Activated T-helper 1 cell treated with Interleukin-2 at 50 U/mL for 16 hours (primary cell): ENCODE measurements around the gene VWA1.

Experiments used
- DNase-seq: peaks from one replicate; pipeline ENCODE4 v3.0.0-alpha.2; 2020; ENCODE audit warnings: low read depth

The VWA1 gene, protein sequence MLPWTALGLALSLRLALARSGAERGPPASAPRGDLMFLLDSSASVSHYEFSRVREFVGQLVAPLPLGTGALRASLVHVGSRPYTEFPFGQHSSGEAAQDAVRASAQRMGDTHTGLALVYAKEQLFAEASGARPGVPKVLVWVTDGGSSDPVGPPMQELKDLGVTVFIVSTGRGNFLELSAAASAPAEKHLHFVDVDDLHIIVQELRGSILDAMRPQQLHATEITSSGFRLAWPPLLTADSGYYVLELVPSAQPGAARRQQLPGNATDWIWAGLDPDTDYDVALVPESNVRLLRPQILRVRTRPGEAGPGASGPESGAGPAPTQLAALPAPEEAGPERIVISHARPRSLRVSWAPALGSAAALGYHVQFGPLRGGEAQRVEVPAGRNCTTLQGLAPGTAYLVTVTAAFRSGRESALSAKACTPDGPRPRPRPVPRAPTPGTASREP

DNA sequence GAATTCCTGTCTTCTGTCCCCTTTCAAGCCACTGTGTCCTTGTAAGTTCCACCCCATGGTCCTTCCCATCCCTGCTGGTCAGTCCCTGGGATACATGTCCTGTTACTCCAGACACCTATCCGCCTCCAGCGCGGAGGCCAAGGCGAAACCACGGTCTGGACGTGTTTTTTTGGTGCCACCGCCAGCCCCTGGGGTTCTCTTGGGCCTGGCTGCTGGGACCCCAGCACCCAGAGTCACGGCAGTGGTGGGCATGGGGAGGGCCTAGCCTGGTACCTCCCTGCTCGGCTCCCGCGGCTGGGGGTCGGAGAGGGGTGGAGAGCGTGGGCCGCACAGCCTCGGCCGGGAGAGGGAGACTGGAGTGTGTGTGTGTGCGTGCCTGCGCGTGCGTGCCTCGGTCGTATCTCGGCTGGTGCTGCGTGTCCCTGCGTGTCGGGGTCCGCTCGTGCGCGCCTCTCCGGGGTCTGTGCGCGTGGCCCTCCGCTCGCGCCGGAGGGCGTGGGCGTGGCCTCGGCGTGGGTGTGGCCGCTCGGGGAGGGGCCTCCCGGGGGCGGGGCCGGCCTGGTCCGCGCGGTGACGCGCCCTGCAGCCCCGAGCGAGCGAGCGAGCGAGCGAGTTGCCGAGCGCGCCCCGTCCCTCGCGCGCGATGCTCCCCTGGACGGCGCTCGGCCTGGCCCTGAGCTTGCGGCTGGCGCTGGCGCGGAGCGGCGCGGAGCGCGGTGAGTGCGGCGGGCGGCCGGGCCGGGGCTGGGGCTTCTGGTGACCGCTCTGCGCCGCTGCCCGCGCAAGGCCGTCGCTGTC is at the start of gene VWA1:
Gene VWA1, plus strand, starts transcription at position 585 of the 798 bp plus-strand sequence. Its CDS starts 59 bp downstream, at position 644.
- DNase-seq: peak; percentile 28

DNA sequence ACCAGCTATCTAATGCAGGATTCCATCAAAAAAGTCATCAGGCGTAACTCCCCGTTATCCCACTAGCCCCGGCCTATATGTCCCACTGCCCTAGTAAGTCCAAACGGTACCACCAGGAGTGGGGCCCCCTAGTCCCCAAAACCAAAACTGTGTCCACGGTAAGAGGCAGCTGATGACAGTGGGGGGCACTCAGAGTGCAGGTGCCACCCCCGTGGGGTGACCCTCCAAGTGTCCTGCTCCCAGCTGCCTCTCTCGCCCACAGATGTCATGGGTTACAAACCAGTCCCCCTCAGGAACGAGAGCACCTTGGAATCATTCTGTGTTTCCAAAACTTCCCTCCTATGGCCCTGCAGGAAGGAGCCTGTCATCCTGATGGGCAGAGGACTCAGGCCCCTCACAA is 49.6 kb upstream of the VWA1 start:
- DNase-seq: no peak

DNA sequence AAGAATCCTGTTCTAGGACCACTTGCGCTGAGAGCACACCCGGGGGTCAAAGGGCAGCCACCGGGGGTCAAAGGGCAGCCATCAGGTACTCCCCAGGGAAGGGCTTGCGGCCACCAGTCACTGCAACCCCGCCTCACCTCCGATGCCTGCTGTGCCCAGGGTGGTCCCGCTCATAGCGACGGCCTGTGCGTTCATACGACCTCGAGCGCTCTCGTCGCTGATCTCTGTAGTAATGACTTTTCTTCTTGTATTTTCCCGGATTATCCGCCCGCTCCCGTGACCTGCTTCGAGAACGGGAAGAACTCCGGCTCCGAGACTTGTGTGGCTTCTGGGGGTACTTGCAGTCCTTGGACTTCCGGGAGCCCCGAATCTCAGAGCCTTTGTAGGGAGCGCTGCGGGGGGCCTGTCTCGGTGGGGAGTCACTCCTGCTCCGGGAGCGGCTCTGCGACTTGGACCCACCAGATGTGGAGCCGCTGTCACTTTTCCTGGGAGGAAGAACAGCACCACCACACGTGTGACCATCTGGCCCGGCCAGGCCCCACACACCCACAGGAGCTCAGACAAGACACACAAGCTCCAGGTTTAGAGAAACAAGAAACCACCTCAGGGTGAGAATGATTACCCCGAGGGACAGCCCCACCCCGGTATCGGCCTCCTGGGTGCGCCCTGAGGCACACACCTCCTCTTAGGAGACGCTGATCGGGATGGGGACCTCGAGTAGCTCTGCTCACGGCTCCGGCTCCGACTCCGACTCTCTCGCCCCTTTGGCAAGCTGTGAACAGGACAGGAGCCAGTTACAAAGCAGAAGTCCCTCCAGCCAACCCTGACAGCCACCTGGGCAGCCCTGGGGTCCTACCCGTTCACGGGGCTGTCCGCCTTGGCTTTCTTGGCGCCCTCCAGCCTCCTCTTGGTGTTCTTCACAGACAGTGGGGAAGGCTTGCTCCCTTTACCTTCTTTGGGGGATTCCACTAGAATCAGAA is 48.1 kb upstream of the VWA1 start:
- no peak for DNase-seq

DNA sequence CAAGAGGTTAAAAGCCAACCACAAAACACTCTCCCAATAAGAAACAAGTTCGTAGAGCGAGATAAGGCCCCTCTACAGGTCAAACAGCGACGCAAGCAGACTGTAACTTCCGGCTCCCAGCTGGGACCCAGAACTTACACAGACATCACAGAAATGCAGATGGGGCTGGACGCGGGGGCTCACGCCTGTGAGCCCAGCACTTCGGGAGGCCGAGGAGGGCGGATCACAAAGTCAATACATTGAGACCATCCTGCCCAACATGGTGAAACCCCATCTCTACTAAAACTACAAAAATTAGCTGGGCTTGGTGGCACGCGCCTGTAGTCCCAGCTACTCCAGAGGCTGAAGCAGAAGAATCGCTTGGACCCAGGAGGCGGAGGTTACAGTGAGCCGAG is 47.4 kb upstream of the VWA1 start:
- DNase-seq: no peak

DNA sequence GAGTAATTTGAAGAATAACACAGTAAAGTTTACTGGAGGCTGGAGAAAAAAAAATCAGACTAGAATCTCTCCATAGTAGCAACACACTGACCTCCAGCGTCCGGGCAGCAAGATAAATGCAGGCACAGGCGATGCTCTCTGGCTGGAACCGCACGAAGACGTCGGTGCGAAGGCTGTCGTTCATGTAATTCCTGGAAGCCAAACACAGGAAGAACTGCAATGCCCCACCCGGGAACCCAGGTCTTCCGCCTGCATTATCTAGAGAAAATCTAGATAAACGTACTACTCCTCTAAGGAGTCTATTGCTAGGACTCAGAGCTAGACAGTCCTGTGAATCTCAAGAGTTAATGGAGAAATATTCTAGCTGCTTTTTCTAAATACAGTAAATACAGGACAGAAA is 44.8 kb upstream of the VWA1 start:
- DNase-seq: no peak

DNA sequence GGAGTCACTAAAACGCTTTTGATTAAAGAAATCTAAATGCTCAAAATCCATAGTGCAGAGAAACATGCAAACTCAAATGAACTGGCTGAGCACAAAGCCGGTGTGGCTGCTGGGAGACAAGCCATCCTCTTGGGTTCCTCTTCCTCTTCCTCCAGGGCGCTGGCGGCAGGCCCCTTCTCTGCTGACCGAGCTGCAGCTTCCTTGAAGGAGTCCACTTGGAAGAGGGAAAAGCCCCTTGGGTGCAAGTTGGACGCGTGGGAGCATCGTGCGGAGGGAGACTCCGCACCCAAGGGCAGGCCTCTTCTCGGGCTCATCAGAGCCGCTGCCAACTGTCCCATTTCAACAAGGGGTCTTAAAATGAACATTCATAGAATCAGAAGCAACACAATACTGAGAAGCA is 44.3 kb upstream of the VWA1 start:
- DNase-seq: no peak

DNA sequence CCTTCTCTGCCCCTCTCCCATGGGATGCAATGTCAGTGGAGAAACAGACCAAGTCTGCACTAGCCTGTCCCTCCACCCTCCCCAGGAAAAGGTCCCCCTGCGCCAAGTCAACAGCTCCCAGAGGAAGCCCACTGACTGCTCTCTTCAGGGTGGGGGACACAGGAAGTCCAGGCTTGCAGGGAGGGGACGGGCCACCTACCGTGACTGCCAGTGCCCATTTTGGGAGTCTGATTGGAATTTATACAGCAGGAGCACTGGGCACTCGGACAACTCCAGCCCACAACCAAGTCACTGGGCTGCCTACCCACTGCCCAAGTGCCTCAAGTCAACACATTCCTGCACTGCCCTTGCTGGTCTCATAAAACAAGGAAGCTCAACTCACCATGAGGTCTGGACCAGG is 42.5 kb upstream of the VWA1 start:
- no peak for DNase-seq

DNA sequence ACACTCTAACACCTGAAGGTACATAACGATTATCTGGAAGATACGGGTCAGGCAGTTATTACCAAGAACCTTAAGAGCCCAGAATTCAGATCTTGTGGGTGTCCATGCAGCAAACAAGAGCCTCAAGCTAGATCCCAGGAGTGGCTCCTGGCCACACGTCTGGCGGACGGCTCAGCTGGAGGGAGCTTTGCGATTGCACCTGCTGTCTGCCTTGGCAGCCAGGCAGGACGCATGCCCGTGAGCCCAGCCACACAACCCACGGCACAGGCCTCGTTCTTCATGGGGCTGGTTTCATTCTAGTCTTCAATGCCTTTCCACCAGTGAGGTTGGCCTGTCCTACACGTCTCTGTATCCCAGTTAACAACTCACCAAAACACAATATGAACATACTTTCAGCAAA is 42.1 kb upstream of the VWA1 start:
- DNase-seq: no peak

DNA sequence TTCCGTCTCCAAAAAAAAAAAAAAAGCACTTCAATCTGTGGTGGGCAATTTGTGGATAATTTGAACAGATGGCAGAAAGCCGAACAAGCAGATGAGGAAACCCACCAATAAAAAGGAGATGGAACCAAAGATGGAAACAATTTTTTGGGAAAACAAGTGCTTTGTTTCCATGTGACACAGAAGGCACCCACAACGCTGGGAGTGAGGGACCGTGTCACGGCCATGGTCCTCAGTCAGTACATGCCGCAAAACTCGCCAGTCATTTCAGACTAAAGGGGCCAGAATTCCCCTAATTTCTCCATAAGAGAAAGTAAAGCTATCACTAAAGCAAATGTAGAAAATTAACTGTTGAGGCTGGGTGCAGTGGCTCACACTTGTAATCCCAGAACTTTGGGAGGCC is 41.4 kb upstream of the VWA1 start:
- DNase-seq: no peak

DNA sequence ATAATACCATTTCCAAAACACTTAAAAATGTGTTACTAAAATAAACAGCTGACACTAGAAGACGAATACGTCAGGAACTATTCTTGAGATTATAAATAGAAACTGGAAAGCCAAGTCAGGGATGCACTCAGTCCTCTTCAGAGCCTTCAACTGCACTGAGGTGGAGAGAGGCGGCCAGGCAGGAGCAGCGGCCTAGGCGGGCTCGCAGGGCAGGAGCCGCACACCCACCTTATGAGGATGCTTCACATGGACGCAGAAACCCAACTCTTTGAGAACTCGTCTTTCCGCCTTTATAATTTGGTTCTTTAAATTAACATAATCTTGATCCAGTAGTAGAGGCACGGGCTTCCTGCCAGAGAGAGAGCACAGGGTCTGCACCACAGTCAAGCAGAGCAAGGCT is 40.3 kb upstream of the VWA1 start:
- no peak for DNase-seq

DNA sequence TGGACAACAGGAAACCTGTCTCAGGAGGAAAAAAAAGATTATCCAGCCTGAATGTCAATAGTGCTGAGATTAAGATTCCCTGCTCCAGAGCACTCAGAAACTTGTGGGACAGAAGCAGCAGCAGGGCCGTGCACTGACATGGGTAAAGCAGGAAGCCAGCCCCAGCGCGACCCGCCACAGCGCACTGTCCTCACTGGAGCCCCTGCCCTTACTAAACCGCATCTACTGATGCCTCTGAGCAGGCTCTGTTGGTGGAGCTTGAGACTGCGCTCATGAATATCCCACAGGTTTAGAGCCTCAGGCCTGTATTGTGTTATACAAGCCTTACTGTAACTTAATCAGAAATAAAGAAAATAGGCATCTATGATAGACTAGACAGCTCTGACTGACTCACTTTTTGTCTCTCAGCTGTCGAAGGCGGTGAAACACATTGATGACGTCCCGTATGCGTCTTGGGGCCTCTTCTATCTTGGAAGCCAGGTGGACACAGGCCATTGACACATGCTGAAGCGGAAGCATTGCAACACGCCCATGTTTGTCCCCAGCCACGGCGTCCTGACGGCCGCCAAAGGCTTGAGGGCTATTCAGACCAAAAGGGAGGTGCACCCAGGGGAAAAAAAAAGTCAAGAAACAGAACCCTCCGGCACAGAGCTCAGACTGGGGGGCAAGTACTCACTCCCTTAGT is 37.5 kb upstream of the VWA1 start:
- no peak for DNase-seq

DNA sequence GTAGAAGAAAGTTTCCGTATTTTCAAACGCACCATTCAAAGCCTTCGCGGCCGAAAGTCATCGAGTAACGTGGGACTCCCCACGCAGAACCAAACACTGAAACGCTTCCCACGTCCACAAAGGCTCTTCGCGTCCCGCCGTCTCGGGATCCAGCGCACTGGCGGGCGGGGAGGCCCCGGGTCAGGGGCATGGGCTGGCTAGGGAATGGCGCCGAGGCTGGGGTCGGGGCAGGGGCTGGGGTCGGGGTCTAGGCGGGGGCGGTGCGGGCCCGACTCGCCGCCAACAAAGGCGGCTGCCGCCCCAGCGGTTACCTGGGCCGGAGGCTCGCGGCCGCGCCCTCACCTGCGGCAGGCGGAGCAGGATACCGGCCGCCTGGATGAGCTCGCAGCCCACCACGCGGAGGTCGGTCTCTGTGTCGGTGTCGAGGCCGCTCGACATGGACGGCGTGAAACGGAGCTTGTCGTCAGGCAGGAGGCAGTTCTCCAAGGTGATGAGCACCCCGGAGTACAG is 36.8 kb upstream of the VWA1 start:
- no peak for DNase-seq

DNA sequence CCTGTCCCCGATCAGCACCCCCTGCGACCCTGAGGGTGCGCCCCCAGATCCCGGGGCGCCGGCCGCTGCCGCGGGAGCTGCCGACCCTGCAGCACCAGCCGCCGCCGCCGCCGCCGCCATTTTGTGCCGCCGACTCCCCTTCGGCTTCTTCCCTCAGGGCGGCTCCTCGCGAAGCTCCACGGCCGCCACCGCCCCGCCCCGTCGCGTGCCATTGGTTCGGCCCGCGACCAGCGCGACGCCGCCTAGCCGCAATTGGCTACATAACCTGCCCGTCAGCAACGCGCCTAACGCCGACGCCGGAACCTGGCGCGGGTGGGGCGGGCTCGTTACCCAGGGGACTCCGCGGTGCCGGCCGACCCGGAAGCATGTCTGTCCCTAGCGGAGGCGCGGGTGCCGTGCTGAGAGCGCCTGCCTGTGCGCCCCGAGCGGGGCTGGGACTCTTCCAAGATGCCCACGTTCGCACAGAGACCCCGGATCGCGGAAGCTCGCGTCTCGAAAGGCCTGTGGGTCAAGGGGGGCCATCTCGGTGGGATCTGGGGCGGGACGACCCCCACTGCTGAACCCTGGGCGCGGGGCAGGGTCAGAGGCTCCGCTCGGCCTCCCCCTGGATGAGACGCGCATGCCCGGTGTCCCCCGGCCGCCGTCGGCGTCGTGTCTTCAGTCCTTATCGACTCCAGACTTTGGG is 36.2 kb upstream of the VWA1 start, which contains the start of gene CCNL2:
Gene CCNL2, minus strand, starts transcription at position 149 of the 685 bp plus-strand sequence. Its CDS starts 29 bp downstream, at position 120.
- DNase-seq: peak; percentile 100

DNA sequence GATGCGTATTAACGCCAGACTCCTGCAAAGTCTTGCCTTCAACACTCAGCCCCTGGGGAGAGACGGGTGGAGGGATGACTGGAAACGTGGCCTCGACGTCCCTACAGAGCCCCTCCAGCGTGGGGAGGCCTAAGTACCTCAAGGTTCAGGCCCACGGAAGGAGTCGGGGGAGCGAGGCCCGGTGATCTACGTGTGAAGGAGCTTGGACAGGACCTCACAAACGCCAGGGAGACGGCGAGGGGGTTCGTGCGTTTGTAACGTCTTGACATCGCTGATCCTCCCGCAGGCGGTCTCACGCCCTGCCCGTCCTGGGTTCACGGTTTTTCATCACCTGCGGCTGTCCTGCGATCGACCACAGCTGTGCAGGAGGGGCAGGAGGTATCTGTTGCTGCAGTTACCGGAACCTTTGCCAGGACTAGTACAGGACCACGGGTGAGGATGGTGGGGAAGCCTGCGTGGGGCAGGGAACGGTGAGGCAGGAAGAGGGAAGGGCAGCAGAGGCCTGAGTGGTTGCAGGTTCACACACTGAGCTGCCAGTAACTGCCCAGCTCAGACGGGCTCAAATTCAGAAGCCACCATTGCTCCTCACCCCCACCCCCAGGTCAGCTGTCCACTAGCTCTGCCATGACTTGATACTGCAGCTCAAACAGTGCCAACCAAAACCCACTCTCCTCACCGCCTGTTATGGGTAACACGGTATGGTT is 35.5 kb upstream of the VWA1 start:
- no peak for DNase-seq

DNA sequence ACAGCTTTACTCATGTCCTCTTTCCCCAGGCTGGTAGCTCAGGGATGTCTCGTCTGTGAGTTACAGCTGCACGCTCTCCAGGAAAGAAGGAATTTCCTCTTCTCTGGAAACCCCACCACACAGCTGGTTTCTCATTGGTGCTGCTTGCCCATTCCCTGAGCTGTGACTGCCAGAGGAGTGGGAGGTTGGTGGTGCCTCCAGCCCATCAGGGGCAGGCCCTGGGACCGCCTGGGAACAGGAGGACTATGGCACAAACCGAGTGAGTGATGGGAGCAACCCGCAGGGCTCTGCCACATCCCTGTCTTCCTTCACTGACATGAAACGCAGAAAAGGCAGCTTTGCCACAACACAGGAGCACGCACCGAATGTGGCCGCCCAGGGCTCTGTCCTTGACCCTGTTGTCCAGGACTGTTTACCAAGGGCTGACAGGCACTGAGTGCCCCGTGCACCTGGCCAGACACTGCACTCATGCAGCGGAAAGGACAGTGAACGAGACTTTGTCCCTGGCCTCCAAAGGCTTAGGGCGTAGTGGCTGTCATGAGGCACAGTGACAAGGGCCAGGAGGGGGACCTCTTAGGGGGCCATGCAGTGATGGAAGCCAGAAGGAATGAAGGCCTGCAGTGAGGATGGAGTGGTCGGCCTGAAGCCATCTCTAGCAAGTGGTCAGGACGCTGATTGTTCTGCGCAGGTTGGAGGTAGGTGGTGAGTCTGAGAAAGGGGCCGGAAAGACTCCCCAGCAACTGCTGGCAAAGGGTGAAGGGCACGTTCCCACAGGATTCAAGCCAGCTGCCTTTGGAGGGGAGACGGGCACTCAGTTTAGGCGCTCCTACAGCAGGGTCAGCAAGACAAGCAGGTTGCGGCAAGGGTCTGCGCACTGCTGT is 34.7 kb upstream of the VWA1 start:
- no peak for DNase-seq

DNA sequence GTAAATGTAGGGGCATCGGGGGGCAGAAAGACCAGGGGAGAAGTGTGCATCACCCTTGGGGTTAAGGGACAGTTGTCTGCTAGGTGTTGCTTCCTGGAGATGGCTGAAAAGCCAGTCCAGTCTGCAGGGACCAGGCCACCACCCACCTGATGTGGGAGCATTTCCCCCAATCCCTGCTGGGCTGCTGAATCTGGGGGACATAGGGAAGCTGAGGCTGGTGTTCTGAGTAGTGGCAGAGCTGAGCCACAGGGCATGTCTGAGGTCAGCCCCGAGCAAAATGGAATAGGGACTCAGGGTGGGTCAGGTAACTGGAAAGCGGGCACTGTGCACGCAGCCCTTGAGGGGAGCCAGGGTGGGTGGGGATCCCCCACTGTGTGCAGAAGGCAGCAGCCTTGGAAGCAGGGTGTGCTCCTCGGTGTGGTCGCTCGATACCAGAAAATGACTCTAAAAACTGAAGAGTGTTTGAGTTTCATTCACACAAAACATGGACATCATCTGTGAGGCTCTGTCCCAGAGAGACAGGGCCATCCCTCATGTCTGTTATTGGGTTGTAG is 34.0 kb upstream of the VWA1 start:
- DNase-seq: no peak

DNA sequence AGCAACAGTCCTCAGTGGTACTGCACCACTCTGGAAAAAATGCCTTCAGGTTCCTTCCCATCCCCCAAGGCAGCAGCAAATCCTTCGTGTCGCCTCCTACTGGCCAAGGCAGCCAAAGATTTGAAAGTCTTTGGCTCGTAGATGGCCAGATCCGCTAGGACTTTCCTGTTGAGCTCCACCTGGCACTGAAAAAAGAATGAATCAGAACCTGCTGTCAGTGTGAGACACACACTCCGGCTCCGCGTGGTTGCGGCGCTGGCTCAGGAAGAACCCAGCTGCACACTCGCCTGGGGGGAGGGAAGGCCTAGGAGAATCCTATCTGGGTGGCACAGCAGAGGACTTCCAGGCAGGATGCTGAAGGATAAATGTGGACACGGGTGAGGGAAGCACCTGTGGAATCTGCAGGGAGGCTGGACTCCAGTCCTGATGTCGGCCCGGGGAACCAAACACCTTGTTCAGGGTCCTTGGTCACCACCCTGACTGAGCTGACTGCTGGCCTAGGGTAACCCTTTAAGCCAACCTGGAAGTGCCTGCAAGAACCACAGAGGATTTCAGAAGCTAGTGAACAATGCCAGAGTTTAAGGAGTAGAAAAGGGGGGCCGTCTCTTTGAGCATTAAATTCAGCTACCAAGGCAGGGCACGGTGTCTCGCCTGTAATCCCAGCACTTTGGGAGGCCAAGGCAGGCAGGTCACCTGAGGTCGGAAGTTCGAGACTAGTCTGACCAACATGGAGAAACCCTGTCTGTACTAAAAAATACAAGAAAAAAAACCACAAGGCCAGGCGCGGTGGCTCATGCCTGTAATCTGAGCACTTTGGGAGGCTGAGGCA is 33.2 kb upstream of the VWA1 start:
- DNase-seq: no peak
